Spinal cord (tissue), 10 donors: ENCODE results near the gene AHSP. TPM values are rescaled to one million over a fixed set of nuclear protein-coding genes. Genes with fewer than 3 reads are reported as not detected.
A peak's percentile ranks its signal among the peaks of the same experiment; 100 is the strongest.
"Not testable (repeated sequence)": the region's sequence is repeated elsewhere in the genome, so short reads cannot be mapped to it uniquely, and the experiment has no call there.

Experiments
- DNase-seq, 6 donors: peaks; one replicate each; pipeline versions ENCODE4 v3.0.0 to v3.0.0-alpha.2; 2013 to 2015; ENCODE audit warnings: low spot score in 6 of 6, low read depth in 4 of 6
- H3K27ac ChIP-seq: one replicate; pipeline ENCODE4 v1.5.1; 2013; ENCODE audit warnings: low read depth, low read length, control low read depth
- H3K27me3 ChIP-seq: one replicate; pipeline ENCODE4 v1.6.1; 2013; ENCODE audit warnings: low read length; ENCODE audit not compliant: control insufficient read depth, insufficient read depth
- H3K36me3 ChIP-seq: one replicate; pipeline ENCODE4 v1.6.1; 2013; ENCODE audit warnings: low read length; ENCODE audit not compliant: control insufficient read depth, insufficient read depth
- H3K4me1 ChIP-seq: one replicate; pipeline ENCODE4 v1.6.1; 2013; ENCODE audit warnings: low read length; ENCODE audit not compliant: control insufficient read depth, insufficient read depth
- H3K4me3 ChIP-seq: one replicate; pipeline ENCODE4 v1.5.1; 2013; ENCODE audit warnings: low read depth, low read length, control low read depth
- H3K9me3 ChIP-seq: one replicate; pipeline ENCODE4 v1.6.1; 2013; ENCODE audit warnings: low read length; ENCODE audit not compliant: control insufficient read depth, insufficient read depth
- WGBS: methylation state at CpG from one replicate; pipeline ENCODE4 v1.1.5; 2013; ENCODE audit warnings: missing lambda C conversion rate; ENCODE audit not compliant: insufficient coverage; 5-methylcytosine and 5-hydroxymethylcytosine counted together
- polyA plus RNA-seq, 2 donors: library from polyadenylated mRNA; unstranded; fragments of 120-200 nt; gene quantifications; one replicate each; pipeline ENCODE4 v1.2.1, GENCODE V29; 2013; ENCODE audit not compliant: insufficient read length in 2 of 2
- total RNA-seq, 2 donors: library from RNA; depleted of rRNA in 1 of 2; stranded (reverse); fragments of 120-200 nt in 1 of 2; fragments of >200 nt in 1 of 2; gene quantifications; one replicate each; pipeline versions ENCODE4 v1.2.3 to v1.2.4, GENCODE V29; 2013 to 2014
- donor health status: healthy.

The AHSP gene
- total and polyA plus RNA-seq, 4 donors = 4.2 to 114 (median 25.9) TPM

DNA sequence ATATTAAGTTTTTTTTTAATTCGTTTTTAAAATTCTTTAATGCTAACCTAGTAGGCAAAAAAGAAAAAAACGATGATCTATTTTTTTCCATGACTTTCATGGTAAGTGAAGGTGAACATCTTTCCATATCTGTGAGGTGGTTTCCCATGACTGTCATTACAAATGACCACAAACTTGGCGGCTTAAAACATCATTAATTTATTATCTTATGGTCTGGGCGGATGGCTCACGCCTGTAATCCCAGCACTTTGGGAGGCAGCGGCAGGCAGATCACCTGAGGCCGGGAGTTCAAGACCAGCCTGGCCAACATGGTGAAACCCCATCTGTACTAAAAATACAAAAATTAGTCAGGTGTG lies 10.5 kb downstream of the AHSP start:
- H3K27ac ChIP-seq, H3K4me1 ChIP-seq, DNase-seq, H3K36me3 ChIP-seq, H3K27me3 ChIP-seq, H3K9me3 ChIP-seq, H3K4me3 ChIP-seq: not testable (repeated sequence)
- WGBS = no CpG with 5 or more reads among the region's 7 CpGs

DNA sequence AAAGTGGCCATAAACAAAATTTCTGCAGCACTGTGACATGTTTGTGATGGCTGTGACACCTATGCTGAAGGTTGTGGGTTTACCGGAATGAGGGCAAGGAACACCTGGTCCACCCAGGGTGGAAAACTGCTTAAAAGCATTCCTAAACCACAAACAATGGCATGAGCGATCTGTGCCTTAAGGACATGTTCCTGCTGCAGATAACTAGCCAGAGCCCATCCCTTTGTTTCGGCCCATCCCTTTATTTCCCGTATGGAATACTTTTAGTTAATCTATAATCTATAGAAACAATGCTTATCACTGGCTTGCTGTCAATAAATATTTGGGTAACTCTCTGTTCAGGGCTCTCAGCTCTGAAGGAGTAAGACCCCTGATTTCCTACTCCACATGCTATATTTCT lies 12.1 kb downstream of the AHSP start:
- not testable (repeated sequence) for DNase-seq, H3K4me3 ChIP-seq, H3K27ac ChIP-seq, H3K4me1 ChIP-seq, H3K27me3 ChIP-seq, H3K36me3 ChIP-seq, H3K9me3 ChIP-seq
- WGBS = no CpG with 5 or more reads among the region's 4 CpGs

DNA sequence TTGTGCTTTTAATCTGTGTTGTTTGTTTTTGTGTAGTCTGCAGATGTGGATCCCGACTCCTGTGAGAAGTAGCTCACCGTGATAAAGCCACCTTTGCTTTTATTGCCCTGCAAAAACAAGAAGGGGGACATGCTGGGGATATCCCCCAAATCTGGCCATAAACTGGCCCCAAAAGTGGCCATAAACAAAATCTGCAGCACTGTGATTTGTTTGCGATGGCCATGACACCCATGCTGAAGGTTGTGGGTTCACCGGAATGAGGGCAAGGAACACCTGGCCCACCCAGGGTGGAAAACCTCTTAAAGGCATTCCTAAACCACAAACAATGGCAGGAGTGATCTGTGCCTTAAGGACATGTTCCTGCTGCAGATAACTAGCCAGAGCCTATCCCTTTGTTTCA lies 15.1 kb downstream of the AHSP start:
- Histone ChIP-seq H3K4me3 (no peak overlapping the region), H3K36me3 (no peaks in the 10 kb centered on the region), H3K9me3 (no peaks in the 10 kb centered on the region), H3K4me1 (no peaks in the 10 kb centered on the region), H3K27ac (no peak overlapping the region), H3K27me3 (no peaks in the 10 kb centered on the region)
- 96% methylated on average over 4 of the region's 4 CpGs for WGBS
- DNase-seq = no peak

DNA sequence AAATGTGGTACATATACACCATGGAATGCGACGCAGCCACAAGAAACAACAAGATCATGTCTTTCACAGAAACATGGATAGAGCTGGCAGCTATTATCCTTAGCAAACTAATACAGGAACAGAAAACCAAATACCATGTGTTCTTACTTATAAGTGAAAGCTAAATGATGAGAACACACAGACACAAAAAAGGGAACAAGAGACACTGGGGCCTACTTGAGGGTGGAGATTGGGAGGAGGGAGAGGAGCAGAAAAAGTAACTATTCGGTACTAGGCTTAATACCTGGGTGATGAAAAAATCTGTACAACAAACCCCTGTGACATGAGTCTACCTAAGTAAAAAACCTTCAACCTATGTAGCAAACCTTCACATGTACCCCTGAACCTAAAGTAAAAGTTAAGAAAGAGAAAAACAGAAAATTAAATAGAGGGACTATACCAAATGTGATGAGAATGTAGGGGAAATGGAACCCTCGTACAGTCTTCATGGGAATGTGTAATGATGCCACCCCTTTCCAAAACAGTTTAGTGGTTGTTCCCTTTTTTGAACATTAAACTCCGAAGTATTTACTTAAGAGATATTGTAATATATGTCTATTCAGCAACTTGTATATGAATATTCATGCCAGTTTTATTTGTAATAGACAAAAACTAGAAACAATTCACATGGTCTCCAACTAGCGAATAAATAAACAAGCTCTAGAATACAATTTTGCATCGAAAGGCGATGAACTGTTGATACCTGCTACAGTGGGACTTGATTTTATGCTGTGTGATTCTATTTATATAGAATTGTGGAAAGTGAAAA lies 33.9 kb downstream of the AHSP start:
- Histone ChIP-seq H3K27ac (no peak overlapping the region), H3K9me3 (no peaks in the 10 kb centered on the region), H3K36me3 (no peaks in the 10 kb centered on the region), H3K27me3 (peaks cover 3% of the 10 kb centered on the region), H3K4me1 (no peaks in the 10 kb centered on the region), H3K4me3 (no peak overlapping the region)
- 100% methylated on average over 2 of the region's 8 CpGs for WGBS
- DNase-seq = no peak

DNA sequence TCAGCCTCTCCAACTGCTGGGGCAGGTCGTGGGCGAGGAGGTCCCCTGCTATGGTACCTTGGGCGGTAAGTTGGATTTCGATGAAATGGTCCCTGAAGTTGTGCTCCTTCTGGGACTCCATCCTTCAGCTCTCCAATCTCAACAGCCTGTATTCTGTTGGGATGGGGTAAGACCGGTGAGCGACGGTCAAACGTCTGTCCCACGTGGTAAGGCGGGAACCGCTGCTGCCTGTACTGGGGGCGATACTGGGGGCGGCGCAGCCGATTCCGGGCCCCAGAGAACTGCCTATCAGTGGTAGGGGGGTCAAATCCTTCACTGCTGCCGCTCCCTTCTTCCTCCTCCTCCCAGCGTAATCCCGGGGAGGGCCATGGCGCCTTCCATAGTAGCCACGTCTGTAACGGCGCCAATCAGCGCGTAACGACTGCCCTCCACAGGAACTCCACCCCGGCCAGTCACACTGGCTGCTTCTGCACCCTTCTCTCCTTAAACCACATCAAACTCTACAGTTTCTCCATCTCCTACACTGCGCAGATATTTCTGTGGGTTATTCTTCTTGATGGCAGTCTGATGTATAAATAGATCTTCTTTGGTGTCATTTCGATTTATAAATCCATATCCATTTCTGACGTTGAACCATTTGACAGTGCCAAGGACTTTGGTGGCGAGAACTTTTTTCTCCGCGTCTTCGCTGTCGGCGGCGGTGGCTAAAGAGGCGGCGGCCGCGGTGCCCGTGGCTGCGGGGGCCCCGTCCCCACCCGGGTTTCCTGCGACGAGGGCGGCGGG lies 41.1 kb downstream of the AHSP start:
- Histone ChIP-seq H3K9me3 (no peaks in the 10 kb centered on the region), H3K27me3 (peaks cover 7% of the 10 kb centered on the region), H3K4me3 (no peak overlapping the region), H3K27ac (no peak overlapping the region), H3K4me1 (peaks cover 8% of the 10 kb centered on the region), H3K36me3 (no peaks in the 10 kb centered on the region)
- 7% methylated on average over 42 of the region's 49 CpGs for WGBS
- DNase-seq = peak in 2 of 6 donors; percentile 25 to 49

DNA sequence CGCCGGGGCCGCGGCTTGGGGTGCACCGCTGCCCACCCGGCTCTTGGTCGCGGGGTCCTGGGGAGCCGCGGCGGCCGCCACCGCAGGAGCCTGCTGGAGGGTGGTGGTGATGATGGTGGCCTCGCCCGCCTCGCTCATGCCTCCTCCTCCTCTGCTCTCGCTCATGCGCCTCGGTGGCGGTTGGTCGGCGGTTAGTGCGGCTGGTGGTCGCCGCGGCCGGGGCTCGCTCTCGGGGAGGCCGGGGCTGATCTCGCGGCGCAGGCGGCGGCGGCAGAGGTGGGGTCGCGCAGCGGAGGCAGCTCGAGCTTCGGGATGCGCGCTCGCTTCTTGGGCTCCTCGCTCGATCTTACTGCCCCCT lies 41.6 kb downstream of the AHSP start:
- 4% methylated on average over 46 of the region's 46 CpGs for WGBS

DNA sequence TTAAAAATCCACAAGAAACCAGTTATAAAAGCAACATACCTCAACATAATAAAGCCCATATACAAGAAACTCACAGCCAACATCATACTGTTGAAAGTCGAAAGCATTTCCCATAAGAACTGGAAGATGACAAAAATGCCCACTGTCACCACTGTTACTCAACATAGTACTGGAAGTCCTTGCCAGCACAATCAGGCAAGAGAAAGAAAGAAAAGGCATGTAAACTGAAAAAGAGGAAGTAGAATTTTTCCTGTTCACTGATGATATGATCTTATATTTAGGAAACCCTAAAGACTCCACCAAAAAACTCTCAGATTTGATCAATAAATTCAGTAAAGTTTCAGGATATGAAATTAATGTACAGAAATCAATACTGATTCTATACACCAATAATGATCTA lies 45.1 kb downstream of the AHSP start:
- WGBS = no CpG with 5 or more reads among the region's 1 CpG
- no peak for DNase-seq
- H3K4me1 ChIP-seq = peaks cover 8% of the 10 kb centered on the region
- no peaks in the 10 kb centered on the region for H3K36me3 ChIP-seq
- H3K9me3 ChIP-seq = no peaks in the 10 kb centered on the region
- H3K27me3 ChIP-seq = peaks cover 7% of the 10 kb centered on the region
- H3K27ac ChIP-seq = no peak overlapping the region
- H3K4me3 ChIP-seq = no peak overlapping the region

More for the DNA sequence above, 41.6 kb downstream of the AHSP start:
- Histone ChIP-seq H3K4me3 (no peak overlapping the region), H3K27me3 (peaks cover 7% of the 10 kb centered on the region), H3K4me1 (peaks cover 8% of the 10 kb centered on the region), H3K9me3 (no peaks in the 10 kb centered on the region), H3K27ac (no peak overlapping the region), H3K36me3 (no peaks in the 10 kb centered on the region)
- DNase-seq = peak in 2 of 6 donors; percentile 8 to 31

DNA sequence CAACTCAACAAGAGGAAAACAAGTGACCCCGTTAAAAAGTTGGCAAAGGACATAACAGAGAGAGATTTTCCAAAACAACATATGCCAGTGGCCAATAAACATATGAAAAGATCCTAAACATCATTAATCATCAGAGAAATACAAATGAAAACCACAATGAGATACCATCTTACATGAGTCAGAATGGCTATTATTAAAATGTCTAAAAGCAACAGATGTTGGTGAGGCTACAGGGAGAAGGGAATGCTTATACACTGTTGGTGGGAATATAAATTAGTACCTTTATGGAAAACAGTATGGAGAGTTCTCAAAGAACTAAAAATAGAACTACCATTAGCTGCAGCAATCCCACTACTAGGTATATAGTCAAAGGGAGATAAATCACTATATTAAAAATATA lies 46.5 kb downstream of the AHSP start:
- H3K9me3 ChIP-seq, H3K27me3 ChIP-seq: not testable (repeated sequence)
- WGBS = no CpG with 5 or more reads among the region's 1 CpG

DNA sequence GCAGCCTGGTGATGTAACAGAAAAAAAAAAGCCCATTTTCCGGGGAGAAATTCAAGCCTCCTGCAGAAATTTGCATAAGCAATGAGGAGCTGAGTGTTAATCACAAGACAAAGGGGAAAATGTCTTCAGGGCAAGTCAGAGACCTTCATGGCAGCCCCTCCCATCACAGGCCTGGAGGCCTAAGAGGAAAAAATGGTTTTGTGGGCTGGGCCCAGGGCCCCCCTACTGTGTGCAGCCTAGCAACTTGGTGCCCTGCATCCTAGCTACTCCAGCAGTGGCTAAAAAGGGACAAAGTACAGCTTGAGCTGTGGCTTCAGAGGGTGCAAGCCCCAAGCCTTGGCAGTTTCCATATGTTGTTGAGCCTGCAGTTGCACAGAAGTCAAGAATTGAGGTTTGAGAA lies 49.7 kb downstream of the AHSP start:
- H3K36me3 ChIP-seq = no peaks in the 10 kb centered on the region
- no peaks in the 10 kb centered on the region for H3K27me3 ChIP-seq
- WGBS = 45% methylated on average over 1 of the region's 1 CpG
- no peaks in the 10 kb centered on the region for H3K4me1 ChIP-seq
- no peaks in the 10 kb centered on the region for H3K9me3 ChIP-seq
- H3K27ac ChIP-seq = no peak overlapping the region
- H3K4me3 ChIP-seq = no peak overlapping the region
- no peak for DNase-seq

More for the DNA sequence above, 46.5 kb downstream of the AHSP start:
- not testable (repeated sequence) for DNase-seq, H3K4me3 ChIP-seq, H3K36me3 ChIP-seq, H3K4me1 ChIP-seq, H3K27ac ChIP-seq
